MM.1S (cell line): ENCODE results near the gene ZMYM5.
"Not testable (repeated sequence)": the region's sequence is repeated elsewhere in the genome, so short reads cannot be mapped to it uniquely, and the experiment has no call there.

Experiments used
- DNase-seq: peaks from one replicate; pipeline ENCODE4 v3.0.0-alpha.2; 2015
- H2AFZ ChIP-seq: fragments of 300-600 bp; sonication (generic); 2 replicates; pipeline ENCODE4 v1.6.0; 2016; ENCODE audit warnings: antibody characterized with exemption, low read length
- H3F3A ChIP-seq: fragments of 300-600 bp; sonication (generic); 2 replicates; pipeline ENCODE4 v1.6.1; 2016; ENCODE audit warnings: mild to moderate bottlenecking, antibody characterized with exemption, low read length, moderate library complexity, mixed read lengths; ENCODE audit not compliant: insufficient read depth
- H3K27ac ChIP-seq: fragments of 300-600 bp; sonication (generic); 2 replicates; pipeline ENCODE4 v1.5.1; 2016; ENCODE audit warnings: mild to moderate bottlenecking, low read length
- H3K27me3 ChIP-seq: fragments of 300-600 bp; sonication (generic); replicated peaks from 2 replicates; pipeline ENCODE4 v1.6.0; 2016; ENCODE audit warnings: low read length; ENCODE audit not compliant: insufficient read depth
- H3K36me3 ChIP-seq: fragments of 300-600 bp; sonication (generic); replicated peaks from 2 replicates; pipeline ENCODE4 v1.6.1; 2016; ENCODE audit warnings: mild to moderate bottlenecking, low read length, mixed read lengths; ENCODE audit not compliant: insufficient read depth
- H3K4me1 ChIP-seq: fragments of 300-600 bp; sonication (generic); 2 replicates; pipeline ENCODE4 v1.6.1; 2016; ENCODE audit warnings: low read length, mixed read lengths
- H3K4me2 ChIP-seq: fragments of 300-600 bp; sonication (generic); 2 replicates; pipeline ENCODE4 v1.6.0; 2016; ENCODE audit warnings: low read depth, low read length
- H3K4me3 ChIP-seq: fragments of 300-600 bp; sonication (generic); 2 replicates; pipeline ENCODE4 v1.5.1; 2016; ENCODE audit warnings: low read length, mixed read lengths
- H3K79me2 ChIP-seq: fragments of 300-600 bp; sonication (generic); 2 replicates; pipeline ENCODE4 v1.6.1; 2016; ENCODE audit warnings: mixed run types, low read length, mixed read lengths
- H3K9ac ChIP-seq: fragments of 300-600 bp; sonication (generic); 2 replicates; pipeline ENCODE4 v1.6.1; 2016; ENCODE audit warnings: low read length, mixed read lengths
- H3K9me2 ChIP-seq: fragments of 300-600 bp; sonication (generic); replicated peaks from 2 replicates; pipeline ENCODE4 v1.6.1; 2016; ENCODE audit warnings: mild to moderate bottlenecking, low read length, mixed read lengths; ENCODE audit not compliant: insufficient read depth
- H3K9me3 ChIP-seq: fragments of 300-600 bp; sonication (generic); replicated peaks from 2 replicates; pipeline ENCODE4 v1.6.1; 2016; ENCODE audit warnings: mild to moderate bottlenecking, low read length, mixed read lengths; ENCODE audit not compliant: insufficient read depth
- H4K20me1 ChIP-seq: fragments of 300-600 bp; sonication (generic); 2 replicates; pipeline ENCODE4 v1.6.1; 2016; ENCODE audit warnings: mild to moderate bottlenecking, low read length, moderate library complexity, mixed read lengths; ENCODE audit not compliant: insufficient read depth
- EZH2 ChIP-seq: fragments of 300-600 bp; sonication (generic); optimal IDR thresholded peaks from 2 replicates; pipeline ENCODE3; 2017; ENCODE audit warnings: low read depth, mild to moderate bottlenecking, antibody characterized with exemption, low read length, mixed read lengths
- EZH2phosphoT487 ChIP-seq: fragments of 300-600 bp; sonication (generic); IDR thresholded peaks from 2 replicates; pipeline ENCODE4 v1.6.1; 2018; ENCODE audit warnings: antibody characterized with exemption, low read length
- TF ChIP-seq, protein P1 (sequence below): fragments of 300-600 bp; sonication (generic); IDR thresholded peaks from 2 replicates; pipeline ENCODE4 v1.5.1; 2016; ENCODE audit warnings: antibody characterized with exemption, low read length, mixed read lengths

Gene ZMYM5

DNA sequence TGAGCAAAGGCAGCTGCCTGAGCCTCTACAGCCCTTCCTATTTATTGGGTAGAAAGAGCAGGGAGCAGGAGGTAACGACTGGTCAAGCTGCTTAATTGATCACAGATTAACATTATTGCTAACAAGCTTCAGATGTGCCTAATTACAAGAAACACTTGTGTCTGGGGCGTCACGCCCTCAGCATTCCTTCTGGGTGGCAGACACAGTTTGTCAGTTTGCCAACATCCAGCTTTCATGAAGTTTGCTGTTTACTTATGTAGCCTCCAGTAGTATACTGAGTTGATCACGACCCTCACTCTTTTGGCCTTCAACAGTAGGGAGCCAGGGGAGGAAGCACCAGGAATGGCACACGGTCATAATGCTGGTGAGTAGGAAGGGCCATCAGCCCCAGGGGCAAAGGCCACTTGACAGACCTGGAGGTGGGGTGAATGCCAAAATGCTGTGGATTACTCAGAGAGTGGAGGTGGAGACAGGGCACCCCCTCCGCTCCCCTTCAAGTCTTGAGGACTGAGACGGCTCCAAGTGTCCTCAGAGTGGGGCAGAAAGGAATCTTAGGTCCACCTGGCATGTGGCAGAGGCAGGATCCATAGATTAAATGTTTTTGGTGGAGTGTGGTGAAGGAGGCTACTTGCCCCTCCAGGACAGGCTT, 45.8 kb downstream of the ZMYM5 start:
- H3K4me3 ChIP-seq = no peak overlapping the region
- no peaks in the 10 kb centered on the region for H3K4me1 ChIP-seq
- no peaks in the 10 kb centered on the region for H3F3A ChIP-seq
- H3K36me3 ChIP-seq = no peaks in the 10 kb centered on the region
- H3K9me2 ChIP-seq = no peaks in the 10 kb centered on the region
- H2AFZ ChIP-seq = no peak overlapping the region
- H3K27me3 ChIP-seq = no peaks in the 10 kb centered on the region
- DNase-seq = no peak
- TF ChIP-seq EZH2phosphoT487 (no peak), EZH2 (no peak)
- TF ChIP-seq, protein P1, sequence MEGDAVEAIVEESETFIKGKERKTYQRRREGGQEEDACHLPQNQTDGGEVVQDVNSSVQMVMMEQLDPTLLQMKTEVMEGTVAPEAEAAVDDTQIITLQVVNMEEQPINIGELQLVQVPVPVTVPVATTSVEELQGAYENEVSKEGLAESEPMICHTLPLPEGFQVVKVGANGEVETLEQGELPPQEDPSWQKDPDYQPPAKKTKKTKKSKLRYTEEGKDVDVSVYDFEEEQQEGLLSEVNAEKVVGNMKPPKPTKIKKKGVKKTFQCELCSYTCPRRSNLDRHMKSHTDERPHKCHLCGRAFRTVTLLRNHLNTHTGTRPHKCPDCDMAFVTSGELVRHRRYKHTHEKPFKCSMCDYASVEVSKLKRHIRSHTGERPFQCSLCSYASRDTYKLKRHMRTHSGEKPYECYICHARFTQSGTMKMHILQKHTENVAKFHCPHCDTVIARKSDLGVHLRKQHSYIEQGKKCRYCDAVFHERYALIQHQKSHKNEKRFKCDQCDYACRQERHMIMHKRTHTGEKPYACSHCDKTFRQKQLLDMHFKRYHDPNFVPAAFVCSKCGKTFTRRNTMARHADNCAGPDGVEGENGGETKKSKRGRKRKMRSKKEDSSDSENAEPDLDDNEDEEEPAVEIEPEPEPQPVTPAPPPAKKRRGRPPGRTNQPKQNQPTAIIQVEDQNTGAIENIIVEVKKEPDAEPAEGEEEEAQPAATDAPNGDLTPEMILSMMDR = no peak
- no peaks in the 10 kb centered on the region for H4K20me1 ChIP-seq
- H3K9ac ChIP-seq = no peak overlapping the region
- H3K4me2 ChIP-seq = no peak overlapping the region
- H3K9me3 ChIP-seq = no peaks in the 10 kb centered on the region
- no peak overlapping the region for H3K27ac ChIP-seq
- H3K79me2 ChIP-seq = no peaks in the 10 kb centered on the region

DNA sequence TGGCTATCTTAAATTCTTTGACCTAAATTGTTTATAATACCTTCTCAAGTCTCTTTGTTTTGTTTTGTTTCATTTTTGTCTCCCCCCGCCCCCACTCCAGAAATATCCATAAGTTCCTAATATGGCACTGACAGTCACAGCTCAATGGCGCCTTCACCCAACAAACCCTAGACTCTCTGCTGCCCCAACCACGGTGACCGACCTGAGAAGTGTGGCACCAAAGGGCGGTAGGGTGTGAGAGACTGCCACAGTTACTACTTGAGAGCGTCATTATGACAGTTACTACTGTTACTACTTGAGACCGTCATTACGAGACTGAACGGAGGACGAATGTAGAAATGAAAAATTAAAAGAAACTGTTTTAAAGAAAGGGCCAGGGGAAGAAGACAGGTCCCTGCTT, 46.3 kb downstream of the ZMYM5 start:
- H3K27ac ChIP-seq = no peak overlapping the region
- H3K4me1 ChIP-seq = no peaks in the 10 kb centered on the region
- H3K4me2 ChIP-seq = no peak overlapping the region
- no peaks in the 10 kb centered on the region for H3K79me2 ChIP-seq
- H3K27me3 ChIP-seq = no peaks in the 10 kb centered on the region
- H2AFZ ChIP-seq = no peak overlapping the region
- H3K36me3 ChIP-seq = no peaks in the 10 kb centered on the region
- no peak for DNase-seq
- no peaks in the 10 kb centered on the region for H3F3A ChIP-seq
- no peaks in the 10 kb centered on the region for H3K9me3 ChIP-seq
- no peaks in the 10 kb centered on the region for H3K9me2 ChIP-seq
- TF ChIP-seq EZH2 (no peak), EZH2phosphoT487 (no peak)
- TF ChIP-seq, protein P1 = no peak
- H3K9ac ChIP-seq = no peak overlapping the region
- H3K4me3 ChIP-seq = no peak overlapping the region
- H4K20me1 ChIP-seq = no peaks in the 10 kb centered on the region

- H2AFZ ChIP-seq, H4K20me1 ChIP-seq, H3K4me3 ChIP-seq, H3K9me3 ChIP-seq, H3K9ac ChIP-seq, H3K36me3 ChIP-seq, H3K4me1 ChIP-seq, H3K79me2 ChIP-seq, H3K9me2 ChIP-seq, DNase-seq, H3K4me2 ChIP-seq, H3F3A ChIP-seq, H3K27ac ChIP-seq, H3K27me3 ChIP-seq: not testable (repeated sequence)
Observed at GRCh38 chr13:19815842-19816241, 47.6 kb downstream of the ZMYM5 start.

- Histone ChIP-seq H3F3A (no peaks in the 10 kb centered on the region), H3K9me3 (no peaks in the 10 kb centered on the region), H3K27ac (no peak overlapping the region), H4K20me1 (no peaks in the 10 kb centered on the region), H3K9me2 (no peaks in the 10 kb centered on the region), H3K4me2 (no peak overlapping the region), H3K79me2 (no peaks in the 10 kb centered on the region), H3K27me3 (no peaks in the 10 kb centered on the region), H3K4me1 (no peaks in the 10 kb centered on the region), H3K36me3 (no peaks in the 10 kb centered on the region), H2AFZ (no peak overlapping the region), H3K4me3 (no peak overlapping the region), H3K9ac (no peak overlapping the region)
- no peak for DNase-seq
- TF ChIP-seq EZH2 = no peak
Observed at GRCh38 chr13:19810996-19811881, 52.2 kb downstream of the ZMYM5 start.
